ENCODE measurements around the gene FARP2.

FARP2 gene

DNA sequence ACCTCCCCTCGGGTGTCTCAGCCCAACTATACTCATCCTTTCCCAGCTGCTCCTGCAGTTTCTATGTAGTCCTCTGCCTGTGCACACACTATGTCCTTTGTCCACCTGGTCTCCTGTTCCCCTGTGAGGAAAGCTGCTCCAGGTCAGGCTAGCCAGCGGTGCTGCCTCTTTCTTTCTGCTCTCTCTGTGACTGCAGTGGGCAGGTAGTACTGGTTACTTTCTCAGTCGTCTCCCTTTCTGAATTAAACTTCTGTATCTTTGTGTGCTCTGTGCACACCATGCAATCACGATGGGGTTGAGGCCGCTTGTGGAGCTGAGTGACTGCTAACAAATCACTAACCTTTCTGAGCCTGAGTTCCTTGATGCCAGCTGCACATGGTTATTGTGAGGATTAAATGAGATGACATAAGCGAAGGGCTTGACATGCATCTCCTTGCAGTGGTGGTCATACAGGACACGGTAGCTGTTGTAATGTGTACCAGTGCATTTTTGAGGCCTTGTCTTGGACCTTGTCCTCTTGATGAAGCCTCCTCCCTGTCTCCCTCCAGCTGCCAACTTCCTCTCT, 3.5 kb downstream of the FARP2 start:
- Histone ChIP-seq H2BK12ac (ENCODE audit: low read length) (no peak overlapping the region), H2BK15ac (ENCODE audit: low read length) (no peak overlapping the region), H4K8ac (ENCODE audit: low read depth, low read length) (no peak overlapping the region), H3K4me2 (ENCODE audit: insufficient read depth, low read length, poor library complexity, severe bottlenecking) (no peak overlapping the region), H3K79me1 (ENCODE audit: low read depth, low read length) (peaks cover 2% of the 10 kb centered on the region), H2AFZ (ENCODE audit: low read length) (no peak overlapping the region), H3K4me1 (ENCODE audit: control insufficient read depth in 2 of 2, insufficient read depth in 1 of 2, low read depth in 1 of 2, low read length in 2 of 2) (peaks cover 3 to 13% of the 10 kb centered on the region in 2 donors), H3K9ac (ENCODE audit: low read depth, low read length, poor library complexity) (no peak overlapping the region), H2BK5ac (ENCODE audit: low read length) (no peak overlapping the region), H2AK5ac (ENCODE audit: low read depth, low read length) (no peak overlapping the region), H4K91ac (ENCODE audit: low read depth, low read length, poor library complexity) (no peak overlapping the region), H3K36me3 (replicated peaks in 1 of 2; ENCODE audit: control insufficient read depth in 2 of 2, insufficient read depth in 2 of 2, low read length in 2 of 2) (peaks cover 3 to 7% of the 10 kb centered on the region in 2 donors), H3K14ac (ENCODE audit: low read length) (no peak overlapping the region), H3K27me3 (ENCODE audit: control insufficient read depth in 3 of 3, insufficient read depth in 3 of 3, low read depth in 1 of 3, low read length in 3 of 3) (no peaks in the 10 kb centered on the region), H3K9me3 (replicated peaks in 1 of 2; ENCODE audit: control insufficient read depth in 2 of 2, insufficient read depth in 1 of 2, low read depth in 1 of 2, low read length in 2 of 2) (peaks cover 0 to 2% of the 10 kb centered on the region in 2 donors), H3K4ac (ENCODE audit: low read length) (no peak overlapping the region), H3K23ac (ENCODE audit: low read depth, low read length, poor library complexity) (no peak overlapping the region), H3K4me3 (ENCODE audit: low read length in 2 of 2) (no peak overlapping the region), H3K18ac (ENCODE audit: low read length) (no peak overlapping the region), H2BK120ac (ENCODE audit: low read depth, low read length) (no peak overlapping the region), H3K27ac (replicated peaks; ENCODE audit: low read length) (no peak overlapping the region)
- DNase-seq (ENCODE audit: low spot score): no peak
- no CpG with 5 or more reads among the region's 7 CpGs for WGBS, 2 donors (ENCODE audit: extremely low coverage in 2 of 2, insufficient read length in 2 of 2, insufficient replicate concordance in 1 of 2)

DNA sequence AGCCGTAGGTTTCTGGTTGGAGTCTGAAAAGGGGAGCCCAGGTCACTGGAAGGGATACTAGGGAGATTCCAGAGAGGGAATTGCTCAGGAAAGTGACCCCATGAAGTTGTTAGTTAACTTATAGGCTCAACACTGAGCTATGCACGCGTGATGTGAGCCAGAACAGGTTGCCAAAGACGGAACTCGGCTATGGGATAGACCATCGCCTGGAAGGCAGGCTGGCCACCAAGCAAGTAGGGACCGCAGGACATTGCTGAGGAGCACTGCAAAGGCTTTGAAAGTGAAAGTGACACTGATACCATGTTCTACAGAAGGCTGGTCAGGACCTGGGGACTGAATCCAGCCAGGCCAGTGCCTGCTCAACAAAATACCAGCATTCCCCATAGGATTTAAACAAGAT, 7.3 kb downstream of the FARP2 start:
- Histone ChIP-seq H4K8ac (ENCODE audit: low read depth, low read length) (no peak overlapping the region), H3K23ac (ENCODE audit: low read depth, low read length, poor library complexity) (no peak overlapping the region), H3K4me2 (ENCODE audit: insufficient read depth, low read length, poor library complexity, severe bottlenecking) (no peak overlapping the region), H2BK120ac (ENCODE audit: low read depth, low read length) (no peak overlapping the region), H2AFZ (ENCODE audit: low read length) (no peak overlapping the region), H2BK12ac (ENCODE audit: low read length) (no peak overlapping the region), H3K79me1 (ENCODE audit: low read depth, low read length) (peaks cover 4% of the 10 kb centered on the region), H3K4me1 (ENCODE audit: control insufficient read depth in 2 of 2, insufficient read depth in 1 of 2, low read depth in 1 of 2, low read length in 2 of 2) (peaks cover 0 to 12% of the 10 kb centered on the region in 2 donors), H3K9ac (ENCODE audit: low read depth, low read length, poor library complexity) (no peak overlapping the region), H3K36me3 (replicated peaks in 1 of 2; ENCODE audit: control insufficient read depth in 2 of 2, insufficient read depth in 2 of 2, low read length in 2 of 2) (peaks cover 0 to 1% of the 10 kb centered on the region in 2 donors), H3K4me3 (ENCODE audit: low read length in 2 of 2) (peak overlapping the region in 1 of 2 donors; percentile 56), H2BK5ac (ENCODE audit: low read length) (no peak overlapping the region), H2BK15ac (ENCODE audit: low read length) (no peak overlapping the region), H3K18ac (ENCODE audit: low read length) (no peak overlapping the region), H4K91ac (ENCODE audit: low read depth, low read length, poor library complexity) (no peak overlapping the region), H3K27ac (replicated peaks; ENCODE audit: low read length) (peak overlapping the region; percentile 3), H3K14ac (ENCODE audit: low read length) (no peak overlapping the region), H2AK5ac (ENCODE audit: low read depth, low read length) (no peak overlapping the region), H3K4ac (ENCODE audit: low read length) (no peak overlapping the region), H3K27me3 (ENCODE audit: control insufficient read depth in 3 of 3, insufficient read depth in 3 of 3, low read depth in 1 of 3, low read length in 3 of 3) (no peaks in the 10 kb centered on the region), H3K9me3 (replicated peaks in 1 of 2; ENCODE audit: control insufficient read depth in 2 of 2, insufficient read depth in 1 of 2, low read depth in 1 of 2, low read length in 2 of 2) (peaks cover 0 to 2% of the 10 kb centered on the region in 2 donors)
- no peak for DNase-seq (ENCODE audit: low spot score)
- no CpG with 5 or more reads among the region's 7 CpGs for WGBS, 2 donors (ENCODE audit: extremely low coverage in 2 of 2, insufficient read length in 2 of 2, insufficient replicate concordance in 1 of 2)

DNA sequence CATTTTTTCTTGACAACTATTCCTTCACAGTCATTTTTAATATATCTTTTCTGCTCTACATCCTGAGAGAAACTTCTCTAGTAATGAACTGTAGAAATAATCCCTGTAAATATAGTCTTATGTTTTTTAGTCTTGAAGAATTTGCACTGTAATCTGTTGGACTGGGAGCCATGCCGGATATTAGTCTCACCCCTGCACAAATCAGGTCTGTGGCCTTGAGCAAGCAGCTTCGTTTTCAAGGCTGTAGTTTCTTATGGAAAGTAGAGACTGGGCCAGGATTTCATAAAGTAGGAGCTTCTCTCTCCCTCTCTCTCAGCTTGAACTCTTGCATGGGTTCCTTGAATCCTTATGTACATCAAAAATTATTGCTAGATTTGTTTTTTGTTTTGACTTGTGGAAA, 8.7 kb downstream of the FARP2 start:
- Histone ChIP-seq H3K27ac (replicated peaks; ENCODE audit: low read length) (no peak overlapping the region), H3K9me3 (replicated peaks in 1 of 2; ENCODE audit: control insufficient read depth in 2 of 2, insufficient read depth in 1 of 2, low read depth in 1 of 2, low read length in 2 of 2) (peaks cover 0 to 2% of the 10 kb centered on the region in 2 donors), H3K23ac (ENCODE audit: low read depth, low read length, poor library complexity) (no peak overlapping the region), H2AK5ac (ENCODE audit: low read depth, low read length) (no peak overlapping the region), H3K4me1 (ENCODE audit: control insufficient read depth in 2 of 2, insufficient read depth in 1 of 2, low read depth in 1 of 2, low read length in 2 of 2) (peaks cover 0 to 9% of the 10 kb centered on the region in 2 donors), H2BK5ac (ENCODE audit: low read length) (no peak overlapping the region), H3K27me3 (ENCODE audit: control insufficient read depth in 3 of 3, insufficient read depth in 3 of 3, low read depth in 1 of 3, low read length in 3 of 3) (no peaks in the 10 kb centered on the region), H2BK120ac (ENCODE audit: low read depth, low read length) (no peak overlapping the region), H3K18ac (ENCODE audit: low read length) (no peak overlapping the region), H3K4me2 (ENCODE audit: insufficient read depth, low read length, poor library complexity, severe bottlenecking) (no peak overlapping the region), H3K4ac (ENCODE audit: low read length) (no peak overlapping the region), H3K14ac (ENCODE audit: low read length) (no peak overlapping the region), H3K36me3 (replicated peaks in 1 of 2; ENCODE audit: control insufficient read depth in 2 of 2, insufficient read depth in 2 of 2, low read length in 2 of 2) (no peaks in the 10 kb centered on the region), H4K91ac (ENCODE audit: low read depth, low read length, poor library complexity) (no peak overlapping the region), H4K8ac (ENCODE audit: low read depth, low read length) (no peak overlapping the region), H3K9ac (ENCODE audit: low read depth, low read length, poor library complexity) (no peak overlapping the region), H2BK15ac (ENCODE audit: low read length) (no peak overlapping the region), H2AFZ (ENCODE audit: low read length) (no peak overlapping the region), H3K4me3 (ENCODE audit: low read length in 2 of 2) (no peak overlapping the region), H3K79me1 (ENCODE audit: low read depth, low read length) (peaks cover 2% of the 10 kb centered on the region), H2BK12ac (ENCODE audit: low read length) (no peak overlapping the region)
- no peak for DNase-seq (ENCODE audit: low spot score)
- no CpG with 5 or more reads among the region's 2 CpGs for WGBS, 2 donors (ENCODE audit: extremely low coverage in 2 of 2, insufficient read length in 2 of 2, insufficient replicate concordance in 1 of 2)

DNA sequence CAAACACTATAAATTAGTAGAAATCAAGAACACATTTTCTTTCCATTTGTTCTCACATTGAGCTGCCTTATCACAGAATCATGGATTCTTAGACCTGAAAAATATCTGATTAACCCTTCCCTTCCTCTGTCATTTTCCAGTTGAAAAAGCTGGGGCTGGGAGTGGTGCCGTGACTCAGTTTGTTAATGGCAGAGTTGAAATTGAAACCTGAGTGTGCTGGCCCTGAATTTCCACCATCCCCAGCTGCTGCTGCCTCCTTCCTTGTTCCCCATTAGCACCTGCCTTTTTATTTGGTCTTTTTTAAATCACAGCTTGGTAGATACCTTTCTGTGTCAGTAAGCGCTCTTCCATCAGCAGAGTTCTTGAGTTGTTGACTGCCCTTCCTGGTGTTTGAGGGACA, 10.6 kb downstream of the FARP2 start:
- no peak overlapping the region for H2BK12ac ChIP-seq (ENCODE audit: low read length)
- H2BK120ac ChIP-seq (ENCODE audit: low read depth, low read length): no peak overlapping the region
- H2BK5ac ChIP-seq (ENCODE audit: low read length): no peak overlapping the region
- H2AK5ac ChIP-seq (ENCODE audit: low read depth, low read length): no peak overlapping the region
- no peak overlapping the region for H3K4me3 ChIP-seq (ENCODE audit: low read length in 2 of 2)
- H4K8ac ChIP-seq (ENCODE audit: low read depth, low read length): no peak overlapping the region
- H2BK15ac ChIP-seq (ENCODE audit: low read length): no peak overlapping the region
- peaks cover 0 to 2% of the 10 kb centered on the region in 2 donors for H3K9me3 ChIP-seq (replicated peaks in 1 of 2; ENCODE audit: control insufficient read depth in 2 of 2, insufficient read depth in 1 of 2, low read depth in 1 of 2, low read length in 2 of 2)
- no peaks in the 10 kb centered on the region for H3K36me3 ChIP-seq (replicated peaks in 1 of 2; ENCODE audit: control insufficient read depth in 2 of 2, insufficient read depth in 2 of 2, low read length in 2 of 2)
- no peak for DNase-seq (ENCODE audit: low spot score)
- no peak overlapping the region for H3K18ac ChIP-seq (ENCODE audit: low read length)
- H3K4me1 ChIP-seq (ENCODE audit: control insufficient read depth in 2 of 2, insufficient read depth in 1 of 2, low read depth in 1 of 2, low read length in 2 of 2): peaks cover 0 to 9% of the 10 kb centered on the region in 2 donors
- no peak overlapping the region for H3K4ac ChIP-seq (ENCODE audit: low read length)
- no peaks in the 10 kb centered on the region for H3K27me3 ChIP-seq (ENCODE audit: control insufficient read depth in 3 of 3, insufficient read depth in 3 of 3, low read depth in 1 of 3, low read length in 3 of 3)
- H3K14ac ChIP-seq (ENCODE audit: low read length): no peak overlapping the region
- no peak overlapping the region for H4K91ac ChIP-seq (ENCODE audit: low read depth, low read length, poor library complexity)
- H3K9ac ChIP-seq (ENCODE audit: low read depth, low read length, poor library complexity): no peak overlapping the region
- H3K79me1 ChIP-seq (ENCODE audit: low read depth, low read length): peaks cover 2% of the 10 kb centered on the region
- H3K4me2 ChIP-seq (ENCODE audit: insufficient read depth, low read length, poor library complexity, severe bottlenecking): no peak overlapping the region
- no peak overlapping the region for H2AFZ ChIP-seq (ENCODE audit: low read length)
- no peak overlapping the region for H3K23ac ChIP-seq (ENCODE audit: low read depth, low read length, poor library complexity)
- H3K27ac ChIP-seq (replicated peaks; ENCODE audit: low read length): no peak overlapping the region
- no CpG with 5 or more reads among the region's 2 CpGs for WGBS, 2 donors (ENCODE audit: extremely low coverage in 2 of 2, insufficient read length in 2 of 2, insufficient replicate concordance in 1 of 2)
